CD4-positive, alpha-beta T cell (primary cell): ENCODE results near the gene POLE. TPM values are rescaled to one million over a fixed set of nuclear protein-coding genes. Genes with fewer than 3 reads are reported as not detected.
A peak's percentile ranks its signal among the peaks of the same experiment; 100 is the strongest.

ENCODE experiments used
- ATAC-seq: fragments of 200-7000 bp; cut with Tn5 transposase; one replicate; pipeline ENCODE4 v1.10.0; 2022; ENCODE audit warnings: mild to moderate bottlenecking; ENCODE audit not compliant: poor library complexity
- CTCF ChIA-PET: fragments of 350-600 bp; sonication (Branson Sonifier 250); formaldehyde crosslinking; loops from one replicate; lab custom pipeline; 2021; ENCODE audit warnings: antibody characterized with exemption, inconsistent platforms; lab: Charles Lee
- POLR2A ChIA-PET: fragments of 350-600 bp; sonication (Branson Sonifier 250); formaldehyde crosslinking; loops from one replicate; lab custom pipeline; 2021; ENCODE audit warnings: antibody characterized with exemption, inconsistent platforms; lab: Charles Lee
- DNase-seq, 14 experiments: peaks; one replicate each; pipeline ENCODE4 v3.0.0-alpha.2; 2013 to 2020; ENCODE audit warnings: mixed read lengths in 2 of 14
- H3K27ac ChIP-seq, 2 donors: one replicate each; pipeline versions ENCODE4 v1.5.1 to v1.7.0; 2013; ENCODE audit warnings: low read length in 2 of 2, low read depth in 1 of 2, mild to moderate bottlenecking in 1 of 2
- H3K27me3 ChIP-seq, 2 experiments: 1 replicate in 1 of 2; 2 replicates in 1 of 2; pipeline versions ENCODE4 v1.6.1 to v1.7.0; 2013; ENCODE audit warnings: low read length in 2 of 2, control low read depth in 1 of 2, mild to moderate bottlenecking in 1 of 2, moderate library complexity in 1 of 2; ENCODE audit not compliant: insufficient read depth in 2 of 2, control insufficient read depth in 1 of 2
- H3K36me3 ChIP-seq: one replicate; pipeline ENCODE4 v1.6.1; 2013; ENCODE audit warnings: low read length, control low read depth; ENCODE audit not compliant: insufficient read depth
- H3K4me1 ChIP-seq: one replicate; pipeline ENCODE4 v1.6.1; 2013; ENCODE audit warnings: low read length, control low read depth; ENCODE audit not compliant: insufficient read depth
- H3K4me3 ChIP-seq: one replicate; pipeline ENCODE4 v1.5.1; 2013; ENCODE audit warnings: mild to moderate bottlenecking, low read length, moderate library complexity
- H3K9me3 ChIP-seq, 2 experiments: 1 replicate in 1 of 2; 2 replicates in 1 of 2; pipeline versions ENCODE4 v1.6.1 to v1.7.0; 2013; ENCODE audit warnings: low read length in 2 of 2, mild to moderate bottlenecking in 2 of 2, control low read depth in 1 of 2, moderate library complexity in 1 of 2; ENCODE audit not compliant: control insufficient read depth in 1 of 2, insufficient read depth in 1 of 2
- H3K27ac Mint-ChIP-seq: one replicate; pipeline ENCODE4 v1.8.0; 2020; ENCODE audit warnings: mixed read lengths
- H3K27me3 Mint-ChIP-seq: one replicate; pipeline ENCODE4 v1.8.0; 2021; ENCODE audit warnings: mixed read lengths
- H3K36me3 Mint-ChIP-seq: one replicate; pipeline ENCODE4 v1.8.0; 2021; ENCODE audit warnings: low read depth, mixed read lengths
- H3K4me1 Mint-ChIP-seq: one replicate; pipeline ENCODE4 v1.8.0; 2021; ENCODE audit warnings: low read depth, mixed read lengths
- H3K4me3 Mint-ChIP-seq: one replicate; pipeline ENCODE4 v1.8.0; 2020; ENCODE audit warnings: mild to moderate bottlenecking, mixed read lengths
- H3K9me3 Mint-ChIP-seq: one replicate; pipeline ENCODE4 v1.8.0; 2020; ENCODE audit warnings: mixed read lengths
- CTCF ChIP-seq: fragments of 200-600 bp; IDR thresholded peaks from one replicate; pipeline ENCODE4 v1.8.0; 2022; ENCODE audit warnings: antibody characterized with exemption, mild to moderate bottlenecking
- intact Hi-C, 2 experiments: fragments of 100-400 bp; cut with DNase I in 1 of 2; cut with micrococcal nuclease in 1 of 2; formaldehyde crosslinking; loops; one replicate each; pipeline versions ENCODE4 v1.15.1 to v1.9.0; 2023 to 2025; cut with DNase I, micrococcal nuclease
- polyA plus RNA-seq, 2 donors: library from polyadenylated mRNA; unstranded; fragments of 120-200 nt; gene quantifications; one replicate each; pipeline ENCODE4 v1.2.1, GENCODE V29; 2013
- total RNA-seq, 174 experiments: library from RNA in 2 of 174; stranded (reverse) in 2 of 174; gene quantifications; one replicate each; pipeline ENCODE4 v1.2.3 and lab custom pipeline; 2021 to 2026

The POLE gene
- 10 to 100 TPM; 41.8 to 46.1 TPM for total RNA-seq
- polyA plus RNA-seq (2013, experiment 1 of 2): 23.3 TPM
- 30.2 TPM for polyA plus RNA-seq (2013, experiment 2 of 2)
- 56.9 to 287 (median 93.9) reads per million in 172 experiments for total RNA-seq (lab: John Stamatoyannopoulos, UW)

- CTCF ChIA-PET: no interaction called here
- ATAC-seq: peak; percentile 94
- no peaks in the 10 kb centered on the region for H3K9me3 Mint-ChIP-seq
- DNase-seq: peak; percentile 88 to 97 (median 95)
- Histone ChIP-seq H3K4me3 (peak within 1 kb of the TSS; percentile 48), H3K36me3 (no peaks in the 10 kb centered on the region), H3K4me1 (peaks cover 22% of the 10 kb centered on the region), H3K9me3 (no peaks in the 10 kb centered on the region), H3K27ac (no peak within 1 kb of the TSS), H3K27me3 (no peaks in the 10 kb centered on the region)
- TF ChIP-seq CTCF: no peak
- peak within 1 kb of the TSS; percentile 91 for H3K4me3 Mint-ChIP-seq
- intact Hi-C loops: loop anchor here (1.0 to 10.0 kb wide), 4 partner anchors 23 to 197 kb away; partner anchors contain the start of genes PGAM5 (in 2 of the 2), ANKLE2 (in 1 of the 2) and CHFR (in 1 of the 2)
- peaks cover 23% of the 10 kb centered on the region for H3K4me1 Mint-ChIP-seq
- peaks cover 5% of the 10 kb centered on the region for H3K36me3 Mint-ChIP-seq
- H3K27ac Mint-ChIP-seq: no peak within 1 kb of the TSS
- POLR2A ChIA-PET: interaction anchor here (1.0 kb wide), 1 partner anchor 23 kb away, joined by 4 read pairs; the partner anchor contains the start of gene PGAM5
- H3K27me3 Mint-ChIP-seq: no peaks in the 10 kb centered on the region
These were observed at the start of gene POLE, which contains the start of gene PXMP2 for GRCh38 chr12:132687211-132688164. Gene POLE (minus strand): TSS chr12:132687342. CDS start chr12:132687315, 27 bp downstream. Gene PXMP2 (plus strand): TSS chr12:132687587. CDS start chr12:132687671, 84 bp downstream.

- Histone ChIP-seq H3K4me1 (no peaks in the 10 kb centered on the region), H3K27ac (no peak overlapping the region), H3K27me3 (no peaks in the 10 kb centered on the region), H3K9me3 (no peaks in the 10 kb centered on the region), H3K36me3 (peaks cover 82% of the 10 kb centered on the region), H3K4me3 (no peak overlapping the region)
- no peak overlapping the region for H3K4me3 Mint-ChIP-seq
- ChIA-PET CTCF (no interaction called here), POLR2A (no interaction called here)
- DNase-seq (no peak), ATAC-seq (no peak)
- no peaks in the 10 kb centered on the region for H3K9me3 Mint-ChIP-seq
- H3K27me3 Mint-ChIP-seq: no peaks in the 10 kb centered on the region
- H3K27ac Mint-ChIP-seq: no peak overlapping the region
- TF ChIP-seq CTCF: no peak
- intact Hi-C loops: no loop called here
- peaks cover 94% of the 10 kb centered on the region for H3K36me3 Mint-ChIP-seq
- no peaks in the 10 kb centered on the region for H3K4me1 Mint-ChIP-seq
These were observed 49.8 kb upstream of the POLE start for GRCh38 chr12:132736913-132737312.

- H3K9me3 ChIP-seq: no peaks in the 10 kb centered on the region
- DNase-seq (no peak), ATAC-seq (no peak)
- no peak overlapping the region for H3K27ac ChIP-seq
- H3K36me3 ChIP-seq: peaks cover 82% of the 10 kb centered on the region
- no peaks in the 10 kb centered on the region for H3K27me3 ChIP-seq
- no peaks in the 10 kb centered on the region for H3K4me1 Mint-ChIP-seq
- POLR2A ChIA-PET: no interaction called here
- no peak overlapping the region for H3K4me3 Mint-ChIP-seq
- TF ChIP-seq CTCF: no peak
- H3K4me1 ChIP-seq: no peaks in the 10 kb centered on the region
- no peak overlapping the region for H3K4me3 ChIP-seq
- intact Hi-C loops: no loop called here
- CTCF ChIA-PET: no interaction called here
- peaks cover 94% of the 10 kb centered on the region for H3K36me3 Mint-ChIP-seq
- no peaks in the 10 kb centered on the region for H3K9me3 Mint-ChIP-seq
- no peaks in the 10 kb centered on the region for H3K27me3 Mint-ChIP-seq
- no peak overlapping the region for H3K27ac Mint-ChIP-seq
These were observed 49.2 kb upstream of the POLE start for GRCh38 chr12:132736378-132736777.
